Fibroblast of villous mesenchyme (primary cell): ENCODE measurements around the gene TMF1. TPM values are rescaled to one million over a fixed set of nuclear protein-coding genes. Genes with fewer than 3 reads are reported as not detected.

Source experiments
- DNase-seq: peaks from one replicate; pipeline ENCODE4 v3.0.0-alpha.2; 2010; ENCODE audit warnings: low read depth
- H3K4me3 ChIP-seq: 2 replicates; pipeline ENCODE4 v1.5.1; 2011; ENCODE audit warnings: low read depth, mild to moderate bottlenecking, low read length
- CTCF ChIP-seq: IDR thresholded peaks from 2 replicates; pipeline ENCODE4 v1.5.1; 2012; ENCODE audit warnings: low read depth, mild to moderate bottlenecking, low read length; ENCODE audit not compliant: insufficient read depth
- total RNA-seq: library from RNA; depleted of rRNA; stranded (reverse); fragments of >200 nt; gene quantifications from 2 replicates; pipeline ENCODE4 v1.2.3, GENCODE V29; 2012

TMF1 gene
- total RNA-seq, 1 donor, result 49.2 TPM

- no peak for TF ChIP-seq CTCF
- no peak for DNase-seq
- H3K4me3 ChIP-seq, result no peak overlapping the region
Observed at GRCh38 chr3:69032737-69033136, 19.4 kb downstream of the TMF1 start.

- peak; percentile 74 for DNase-seq
Observed at GRCh38 chr3:69032142-69032541, 20.0 kb downstream of the TMF1 start.

GRCh38 chr3:69031635-69032034, 20.5 kb downstream of the TMF1 start:
- H3K4me3 ChIP-seq, result no peak overlapping the region
- no peak for DNase-seq
- no peak for TF ChIP-seq CTCF

More at GRCh38 chr3:69032142-69032541, 20.0 kb downstream of the TMF1 start:
- H3K4me3 ChIP-seq, result no peak overlapping the region
- TF ChIP-seq CTCF, result no peak

- no peak overlapping the region for H3K4me3 ChIP-seq
- DNase-seq, result no peak
- no peak for TF ChIP-seq CTCF
Observed at GRCh38 chr3:69020857-69021256, 31.3 kb downstream of the TMF1 start.

- DNase-seq, result no peak
- no peak overlapping the region for H3K4me3 ChIP-seq
- peak; percentile 32 for TF ChIP-seq CTCF
Observed at GRCh38 chr3:69020424-69020823, 31.7 kb downstream of the TMF1 start.

GRCh38 chr3:69016901-69017300, 35.2 kb downstream of the TMF1 start:
- no peak overlapping the region for H3K4me3 ChIP-seq
- TF ChIP-seq CTCF, result no peak
- DNase-seq, result no peak

GRCh38 chr3:69016102-69016501, 36.0 kb downstream of the TMF1 start:
- no peak overlapping the region for H3K4me3 ChIP-seq
- TF ChIP-seq CTCF, result no peak
- no peak for DNase-seq
